ENCODE measurements around the gene KCNMA1.

The KCNMA1 gene

GRCh38 chr10:76858721-76859120 is 778.9 kb downstream of the KCNMA1 start:
- Histone ChIP-seq H4K8ac (ENCODE audit: low read depth, low read length) (no peak overlapping the region), H2BK5ac (ENCODE audit: low read length) (no peak overlapping the region), H3K4ac (ENCODE audit: low read depth, low read length) (no peak overlapping the region), H3K36me3 (ENCODE audit: control insufficient read depth, insufficient read depth, low read length) (no peaks in the 10 kb centered on the region), H3K4me1 (ENCODE audit: control insufficient read depth, low read depth, low read length) (no peaks in the 10 kb centered on the region), H3K27ac (ENCODE audit: low read depth, low read length) (no peak overlapping the region), H3K79me1 (ENCODE audit: low read length) (no peaks in the 10 kb centered on the region), H3K4me3 (ENCODE audit: low read length) (no peak overlapping the region), H3K27me3 (ENCODE audit: insufficient read depth, low read length, poor library complexity) (no peaks in the 10 kb centered on the region), H2BK15ac (replicated peaks; ENCODE audit: low read depth) (no peak overlapping the region), H3K18ac (ENCODE audit: low read length) (no peak overlapping the region), H3K9ac (ENCODE audit: low read length) (no peak overlapping the region), H3K56ac (ENCODE audit: low read length) (no peak overlapping the region), H2BK120ac (ENCODE audit: low read depth, low read length) (no peak overlapping the region), H3K79me2 (ENCODE audit: control insufficient read depth, insufficient read depth, low read length) (no peaks in the 10 kb centered on the region), H3K4me2 (ENCODE audit: low read length) (no peak overlapping the region), H2AK5ac (ENCODE audit: low read length) (no peak overlapping the region), H3K23ac (ENCODE audit: low read length) (no peak overlapping the region), H4K5ac (ENCODE audit: low read length) (no peak overlapping the region)
- no CpG with 5 or more reads among the region's 1 CpG for WGBS (ENCODE audit: extremely low coverage, insufficient coverage, low lambda C conversion rate)
- no peak for DNase-seq

GRCh38 chr10:76840802-76841201 is 796.8 kb downstream of the KCNMA1 start:
- no peak overlapping the region for H4K8ac ChIP-seq (ENCODE audit: low read depth, low read length)
- no peak overlapping the region for H3K4me2 ChIP-seq (ENCODE audit: low read length)
- no peak overlapping the region for H3K27ac ChIP-seq (ENCODE audit: low read depth, low read length)
- H3K27me3 ChIP-seq (ENCODE audit: insufficient read depth, low read length, poor library complexity), result no peaks in the 10 kb centered on the region
- no peak overlapping the region for H3K4me3 ChIP-seq (ENCODE audit: low read length)
- WGBS (ENCODE audit: extremely low coverage, insufficient coverage, low lambda C conversion rate), result no CpG with 5 or more reads among the region's 8 CpGs
- H3K56ac ChIP-seq (ENCODE audit: low read length), result no peak overlapping the region
- H2AK5ac ChIP-seq (ENCODE audit: low read length), result no peak overlapping the region
- no peak overlapping the region for H2BK15ac ChIP-seq (replicated peaks; ENCODE audit: low read depth)
- no peak overlapping the region for H3K18ac ChIP-seq (ENCODE audit: low read length)
- H4K5ac ChIP-seq (ENCODE audit: low read length), result no peak overlapping the region
- no peak overlapping the region for H2BK5ac ChIP-seq (ENCODE audit: low read length)
- H3K79me1 ChIP-seq (ENCODE audit: low read length), result no peaks in the 10 kb centered on the region
- no peaks in the 10 kb centered on the region for H3K36me3 ChIP-seq (ENCODE audit: control insufficient read depth, insufficient read depth, low read length)
- no peak overlapping the region for H3K9ac ChIP-seq (ENCODE audit: low read length)
- no peaks in the 10 kb centered on the region for H3K4me1 ChIP-seq (ENCODE audit: control insufficient read depth, low read depth, low read length)
- H3K23ac ChIP-seq (ENCODE audit: low read length), result no peak overlapping the region
- DNase-seq, result no peak
- H2BK120ac ChIP-seq (ENCODE audit: low read depth, low read length), result no peak overlapping the region
- H3K79me2 ChIP-seq (ENCODE audit: control insufficient read depth, insufficient read depth, low read length), result no peaks in the 10 kb centered on the region
- H3K4ac ChIP-seq (ENCODE audit: low read depth, low read length), result no peak overlapping the region

DNA sequence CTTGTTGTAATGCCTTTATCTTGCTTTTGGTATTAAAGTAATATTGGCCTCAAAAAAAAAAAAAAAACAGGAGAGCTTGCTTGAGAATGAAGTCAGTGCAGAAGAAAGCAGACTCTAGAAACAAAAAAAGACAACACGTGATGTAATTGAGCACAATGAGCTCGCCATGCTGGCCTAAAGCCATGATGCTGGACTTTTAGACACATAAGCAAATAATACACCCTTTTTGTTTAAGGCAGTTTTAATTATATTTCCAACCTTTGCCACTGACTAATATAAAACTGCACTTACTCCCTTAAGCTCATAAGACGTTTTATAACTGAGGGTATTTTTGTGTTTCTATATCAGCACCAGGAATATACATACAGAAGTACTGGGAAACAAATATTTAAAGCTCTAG is 798.3 kb downstream of the KCNMA1 start:
- no peak overlapping the region for H2AK5ac ChIP-seq (ENCODE audit: low read length)
- no peak overlapping the region for H2BK15ac ChIP-seq (replicated peaks; ENCODE audit: low read depth)
- no peak overlapping the region for H3K56ac ChIP-seq (ENCODE audit: low read length)
- WGBS (ENCODE audit: extremely low coverage, insufficient coverage, low lambda C conversion rate), result no CpG with 5 or more reads among the region's 3 CpGs
- DNase-seq, result no peak
- H3K4me1 ChIP-seq (ENCODE audit: control insufficient read depth, low read depth, low read length), result no peaks in the 10 kb centered on the region
- H3K23ac ChIP-seq (ENCODE audit: low read length), result no peak overlapping the region
- H3K79me2 ChIP-seq (ENCODE audit: control insufficient read depth, insufficient read depth, low read length), result no peaks in the 10 kb centered on the region
- H3K4me3 ChIP-seq (ENCODE audit: low read length), result no peak overlapping the region
- H3K4ac ChIP-seq (ENCODE audit: low read depth, low read length), result no peak overlapping the region
- H3K9ac ChIP-seq (ENCODE audit: low read length), result no peak overlapping the region
- no peaks in the 10 kb centered on the region for H3K27me3 ChIP-seq (ENCODE audit: insufficient read depth, low read length, poor library complexity)
- H4K8ac ChIP-seq (ENCODE audit: low read depth, low read length), result no peak overlapping the region
- no peak overlapping the region for H3K27ac ChIP-seq (ENCODE audit: low read depth, low read length)
- H2BK5ac ChIP-seq (ENCODE audit: low read length), result no peak overlapping the region
- no peak overlapping the region for H3K18ac ChIP-seq (ENCODE audit: low read length)
- no peak overlapping the region for H2BK120ac ChIP-seq (ENCODE audit: low read depth, low read length)
- no peak overlapping the region for H3K4me2 ChIP-seq (ENCODE audit: low read length)
- H3K79me1 ChIP-seq (ENCODE audit: low read length), result no peaks in the 10 kb centered on the region
- no peak overlapping the region for H4K5ac ChIP-seq (ENCODE audit: low read length)
- no peaks in the 10 kb centered on the region for H3K36me3 ChIP-seq (ENCODE audit: control insufficient read depth, insufficient read depth, low read length)

DNA sequence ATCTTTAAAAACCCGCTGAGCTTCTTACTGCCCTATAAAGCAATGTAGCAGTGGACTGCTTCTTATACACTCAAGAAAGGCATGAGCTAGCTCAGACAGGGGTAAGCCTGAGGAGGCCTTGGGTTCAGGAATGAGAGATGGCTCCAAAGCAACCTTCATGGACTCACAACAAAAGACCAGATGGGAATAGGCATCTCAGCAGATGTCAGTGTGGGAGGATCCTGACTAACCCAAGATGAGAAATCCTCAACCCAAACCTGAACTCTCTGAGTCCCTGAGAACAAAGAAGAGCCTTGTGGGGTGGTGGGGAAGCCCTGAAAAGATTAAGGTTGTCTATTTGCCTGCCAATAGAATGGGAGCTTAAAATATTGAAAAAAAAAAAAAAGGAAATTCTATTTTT is 807.4 kb downstream of the KCNMA1 start:
- H4K8ac ChIP-seq (ENCODE audit: low read depth, low read length), result no peak overlapping the region
- H2AK5ac ChIP-seq (ENCODE audit: low read length), result no peak overlapping the region
- no peaks in the 10 kb centered on the region for H3K36me3 ChIP-seq (ENCODE audit: control insufficient read depth, insufficient read depth, low read length)
- H3K23ac ChIP-seq (ENCODE audit: low read length), result no peak overlapping the region
- no peak overlapping the region for H3K4me2 ChIP-seq (ENCODE audit: low read length)
- H3K4me1 ChIP-seq (ENCODE audit: control insufficient read depth, low read depth, low read length), result no peaks in the 10 kb centered on the region
- no peak overlapping the region for H2BK5ac ChIP-seq (ENCODE audit: low read length)
- no CpG with 5 or more reads among the region's 1 CpG for WGBS (ENCODE audit: extremely low coverage, insufficient coverage, low lambda C conversion rate)
- H3K56ac ChIP-seq (ENCODE audit: low read length), result no peak overlapping the region
- H3K27ac ChIP-seq (ENCODE audit: low read depth, low read length), result no peak overlapping the region
- no peaks in the 10 kb centered on the region for H3K79me1 ChIP-seq (ENCODE audit: low read length)
- H2BK120ac ChIP-seq (ENCODE audit: low read depth, low read length), result no peak overlapping the region
- H4K5ac ChIP-seq (ENCODE audit: low read length), result no peak overlapping the region
- no peak overlapping the region for H2BK15ac ChIP-seq (replicated peaks; ENCODE audit: low read depth)
- no peak overlapping the region for H3K9ac ChIP-seq (ENCODE audit: low read length)
- H3K79me2 ChIP-seq (ENCODE audit: control insufficient read depth, insufficient read depth, low read length), result no peaks in the 10 kb centered on the region
- H3K4me3 ChIP-seq (ENCODE audit: low read length), result no peak overlapping the region
- no peak overlapping the region for H3K4ac ChIP-seq (ENCODE audit: low read depth, low read length)
- no peak for DNase-seq
- no peaks in the 10 kb centered on the region for H3K27me3 ChIP-seq (ENCODE audit: insufficient read depth, low read length, poor library complexity)
- H3K18ac ChIP-seq (ENCODE audit: low read length), result no peak overlapping the region

DNA sequence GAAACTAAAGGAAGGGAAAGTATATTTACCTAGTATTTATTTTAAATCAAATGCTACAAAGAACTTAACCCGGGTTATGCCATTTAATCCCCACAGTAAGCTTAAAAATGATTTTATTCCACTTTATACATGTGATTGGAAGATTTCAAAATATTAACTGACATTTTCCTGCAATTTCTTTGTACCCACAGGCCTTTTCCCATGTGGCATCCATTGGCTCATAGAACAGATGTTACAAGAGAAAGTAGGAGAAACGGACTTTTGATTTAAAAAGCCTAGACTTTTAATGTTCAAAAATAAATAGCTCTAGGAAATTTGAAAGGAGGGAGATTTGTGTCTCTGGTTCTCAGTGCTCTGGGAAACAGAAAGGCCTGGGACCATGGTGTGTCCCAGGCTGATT is 807.9 kb downstream of the KCNMA1 start:
- H3K4ac ChIP-seq (ENCODE audit: low read depth, low read length), result no peak overlapping the region
- H3K18ac ChIP-seq (ENCODE audit: low read length), result no peak overlapping the region
- no peaks in the 10 kb centered on the region for H3K36me3 ChIP-seq (ENCODE audit: control insufficient read depth, insufficient read depth, low read length)
- H4K8ac ChIP-seq (ENCODE audit: low read depth, low read length), result no peak overlapping the region
- no peak overlapping the region for H2BK5ac ChIP-seq (ENCODE audit: low read length)
- no peaks in the 10 kb centered on the region for H3K27me3 ChIP-seq (ENCODE audit: insufficient read depth, low read length, poor library complexity)
- H2BK120ac ChIP-seq (ENCODE audit: low read depth, low read length), result no peak overlapping the region
- no peak overlapping the region for H3K23ac ChIP-seq (ENCODE audit: low read length)
- no peak overlapping the region for H3K4me2 ChIP-seq (ENCODE audit: low read length)
- DNase-seq, result no peak
- no peak overlapping the region for H3K56ac ChIP-seq (ENCODE audit: low read length)
- WGBS (ENCODE audit: extremely low coverage, insufficient coverage, low lambda C conversion rate), result no CpG with 5 or more reads among the region's 2 CpGs
- no peaks in the 10 kb centered on the region for H3K79me2 ChIP-seq (ENCODE audit: control insufficient read depth, insufficient read depth, low read length)
- no peaks in the 10 kb centered on the region for H3K79me1 ChIP-seq (ENCODE audit: low read length)
- H2BK15ac ChIP-seq (replicated peaks; ENCODE audit: low read depth), result no peak overlapping the region
- no peak overlapping the region for H3K27ac ChIP-seq (ENCODE audit: low read depth, low read length)
- H3K4me1 ChIP-seq (ENCODE audit: control insufficient read depth, low read depth, low read length), result no peaks in the 10 kb centered on the region
- no peak overlapping the region for H3K4me3 ChIP-seq (ENCODE audit: low read length)
- H2AK5ac ChIP-seq (ENCODE audit: low read length), result no peak overlapping the region
- H3K9ac ChIP-seq (ENCODE audit: low read length), result no peak overlapping the region
- H4K5ac ChIP-seq (ENCODE audit: low read length), result no peak overlapping the region

Measured in mesendoderm (in vitro differentiated cells).